ENCODE results near the gene FUT7.

Gene FUT7

GRCh38 chr9:137070906-137071275 lies 39.0 kb upstream of the FUT7 start:
- Histone ChIP-seq H3K9me3 (no peaks in the 10 kb centered on the region), H3K4me1 (peaks cover 20% of the 10 kb centered on the region), H3K27me3 (no peaks in the 10 kb centered on the region), H3K36me3 (peaks cover 14% of the 10 kb centered on the region), H3K4me3 (ENCODE audit: low read depth, low read length) (peak overlapping the region; percentile 74)
- TF ChIP-seq, protein P1, sequence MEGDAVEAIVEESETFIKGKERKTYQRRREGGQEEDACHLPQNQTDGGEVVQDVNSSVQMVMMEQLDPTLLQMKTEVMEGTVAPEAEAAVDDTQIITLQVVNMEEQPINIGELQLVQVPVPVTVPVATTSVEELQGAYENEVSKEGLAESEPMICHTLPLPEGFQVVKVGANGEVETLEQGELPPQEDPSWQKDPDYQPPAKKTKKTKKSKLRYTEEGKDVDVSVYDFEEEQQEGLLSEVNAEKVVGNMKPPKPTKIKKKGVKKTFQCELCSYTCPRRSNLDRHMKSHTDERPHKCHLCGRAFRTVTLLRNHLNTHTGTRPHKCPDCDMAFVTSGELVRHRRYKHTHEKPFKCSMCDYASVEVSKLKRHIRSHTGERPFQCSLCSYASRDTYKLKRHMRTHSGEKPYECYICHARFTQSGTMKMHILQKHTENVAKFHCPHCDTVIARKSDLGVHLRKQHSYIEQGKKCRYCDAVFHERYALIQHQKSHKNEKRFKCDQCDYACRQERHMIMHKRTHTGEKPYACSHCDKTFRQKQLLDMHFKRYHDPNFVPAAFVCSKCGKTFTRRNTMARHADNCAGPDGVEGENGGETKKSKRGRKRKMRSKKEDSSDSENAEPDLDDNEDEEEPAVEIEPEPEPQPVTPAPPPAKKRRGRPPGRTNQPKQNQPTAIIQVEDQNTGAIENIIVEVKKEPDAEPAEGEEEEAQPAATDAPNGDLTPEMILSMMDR (IDR thresholded peaks at IDR 0.05; ENCODE audit: low read depth, low read length), result peak; percentile 46
- peak; percentile 94 for DNase-seq

- peak; percentile 95 for DNase-seq
- peak within 1 kb of the TSS; percentile 74 for H3K4me3 ChIP-seq (ENCODE audit: low read depth, low read length)
- peaks cover 20% of the 10 kb centered on the region for H3K4me1 ChIP-seq
- H3K9me3 ChIP-seq, result no peaks in the 10 kb centered on the region
- no peaks in the 10 kb centered on the region for H3K27me3 ChIP-seq
- TF ChIP-seq, protein P1 (IDR thresholded peaks at IDR 0.05; ENCODE audit: low read depth, low read length), result no peak
- peaks cover 19% of the 10 kb centered on the region for H3K36me3 ChIP-seq
Measured at GRCh38 chr9:137070201-137070905, 38.5 kb upstream of the FUT7 start, which contains the start of gene SAPCD2. Gene SAPCD2 (minus strand): TSS chr9:137070557. CDS start chr9:137070460, 97 bp downstream.

DNA sequence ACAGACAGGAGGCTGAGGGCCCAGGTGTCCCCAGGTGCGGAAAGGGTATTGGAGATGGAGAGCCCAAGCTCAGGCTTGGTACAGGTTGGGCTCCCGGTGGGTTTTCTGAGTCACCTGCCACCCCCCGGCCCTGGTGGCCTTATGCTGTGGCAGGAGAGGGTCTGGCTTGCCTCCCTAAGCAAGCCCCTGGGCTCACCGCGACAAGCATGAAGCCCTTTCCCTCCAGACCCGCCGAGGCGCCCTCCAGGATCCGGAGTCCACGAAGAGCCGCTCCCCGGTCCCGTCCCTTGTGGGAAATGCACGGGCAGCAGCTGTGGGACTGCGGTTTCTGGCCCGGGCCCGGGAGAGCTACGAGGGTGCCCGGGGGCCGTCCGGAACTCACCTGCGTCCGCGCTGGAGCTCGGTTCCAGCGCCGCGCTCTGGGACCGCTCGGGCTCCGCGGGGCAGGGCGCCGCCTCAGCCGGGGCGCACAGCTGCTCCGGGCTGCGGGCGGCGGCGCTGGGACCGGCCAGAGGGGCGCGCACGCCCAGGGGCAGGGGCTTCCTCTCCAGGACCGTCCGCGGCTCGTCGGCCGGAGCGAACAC lies 37.7 kb upstream of the FUT7 start:
- Histone ChIP-seq H3K9me3 (no peaks in the 10 kb centered on the region), H3K4me1 (peaks cover 20% of the 10 kb centered on the region), H3K27me3 (no peaks in the 10 kb centered on the region), H3K36me3 (peaks cover 27% of the 10 kb centered on the region), H3K4me3 (ENCODE audit: low read depth, low read length) (peak overlapping the region; percentile 74)
- DNase-seq, result peak; percentile 33
- TF ChIP-seq, protein P1 (IDR thresholded peaks at IDR 0.05; ENCODE audit: low read depth, low read length), result no peak

DNA sequence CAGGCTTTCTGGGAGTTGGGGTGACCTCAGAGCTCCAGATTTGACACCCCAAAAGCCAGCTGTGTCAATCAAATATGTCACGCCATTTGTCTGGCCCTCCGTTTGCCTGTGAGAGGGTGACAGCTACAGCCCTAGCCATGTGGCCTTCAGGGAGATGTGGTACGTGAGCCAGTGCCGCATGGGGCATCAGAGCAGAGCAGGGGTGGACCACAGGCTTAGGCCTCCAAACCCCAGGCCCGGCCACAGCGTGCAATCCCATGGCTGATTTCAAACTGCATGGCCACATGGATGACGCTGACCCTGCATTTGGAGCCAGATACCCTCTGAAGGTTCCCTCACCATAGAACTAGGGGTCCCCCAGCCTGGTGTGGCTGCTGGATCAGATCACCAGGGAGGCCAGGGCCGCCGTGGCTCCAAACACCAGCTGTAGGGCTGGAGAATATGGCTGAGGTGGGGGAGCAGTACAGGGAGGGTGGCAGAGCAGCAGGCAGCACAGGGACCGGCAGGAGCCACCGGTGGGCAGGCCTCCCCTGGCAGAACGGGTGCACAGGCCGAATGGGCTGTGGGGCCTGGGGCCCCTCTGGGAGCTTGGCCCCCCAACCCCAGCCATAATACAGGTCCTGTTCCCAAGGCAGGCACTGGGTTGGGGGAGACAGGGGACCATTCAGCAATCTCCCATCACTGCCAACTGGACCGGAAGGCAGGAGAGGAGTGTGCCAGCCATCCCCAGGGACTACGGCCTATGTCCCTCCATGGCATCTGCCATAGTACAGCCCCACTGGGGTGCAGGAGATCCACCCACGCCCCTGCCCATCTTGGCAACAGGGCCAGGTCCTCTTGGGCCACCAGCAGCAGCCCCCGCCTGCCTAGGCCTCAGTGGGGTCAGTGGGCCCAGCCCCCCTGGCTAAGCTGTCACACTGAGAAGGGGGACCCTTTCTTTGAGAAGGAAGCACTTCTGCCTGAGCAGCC lies 36.9 kb upstream of the FUT7 start:
- Histone ChIP-seq H3K36me3 (peaks cover 35% of the 10 kb centered on the region), H3K9me3 (no peaks in the 10 kb centered on the region), H3K4me1 (peaks cover 20% of the 10 kb centered on the region), H3K4me3 (ENCODE audit: low read depth, low read length) (peak overlapping the region; percentile 74), H3K27me3 (no peaks in the 10 kb centered on the region)
- DNase-seq, result peak; percentile 37
- TF ChIP-seq, protein P1 (IDR thresholded peaks at IDR 0.05; ENCODE audit: low read depth, low read length), result no peak

- no peaks in the 10 kb centered on the region for H3K27me3 ChIP-seq
- peak overlapping the region; percentile 74 for H3K4me3 ChIP-seq (ENCODE audit: low read depth, low read length)
- TF ChIP-seq, protein P1 (IDR thresholded peaks at IDR 0.05; ENCODE audit: low read depth, low read length), result peak; percentile 79
- no peaks in the 10 kb centered on the region for H3K9me3 ChIP-seq
- H3K36me3 ChIP-seq, result peaks cover 39% of the 10 kb centered on the region
- peak; percentile 85 for DNase-seq
- H3K4me1 ChIP-seq, result peaks cover 20% of the 10 kb centered on the region
Measured at GRCh38 chr9:137067860-137068538, 36.1 kb upstream of the FUT7 start.
